ENCODE results near the gene BEX2.

DNA sequence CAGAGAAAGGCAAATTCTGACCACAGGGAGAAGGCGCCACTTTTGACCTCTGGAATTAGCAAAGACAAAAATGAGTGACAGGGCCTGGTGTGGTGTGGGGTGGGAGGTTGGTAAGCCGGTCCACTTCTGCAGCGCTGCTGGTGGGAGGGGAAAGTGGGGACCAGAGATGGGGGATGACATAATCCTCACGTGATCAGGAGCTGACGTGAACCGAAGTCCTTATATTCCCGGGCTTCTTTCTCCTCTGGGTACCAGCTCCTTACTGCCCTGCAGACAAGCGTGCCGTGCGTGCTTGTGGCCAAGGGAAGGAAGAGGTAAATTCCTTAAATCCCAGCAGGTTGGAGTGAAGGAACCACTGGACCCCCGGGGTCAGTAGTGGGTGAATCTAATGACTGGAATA lies 19.2 kb upstream of the BEX2 start, which contains the start of gene TCEAL7:
- TF ChIP-seq, protein P1, sequence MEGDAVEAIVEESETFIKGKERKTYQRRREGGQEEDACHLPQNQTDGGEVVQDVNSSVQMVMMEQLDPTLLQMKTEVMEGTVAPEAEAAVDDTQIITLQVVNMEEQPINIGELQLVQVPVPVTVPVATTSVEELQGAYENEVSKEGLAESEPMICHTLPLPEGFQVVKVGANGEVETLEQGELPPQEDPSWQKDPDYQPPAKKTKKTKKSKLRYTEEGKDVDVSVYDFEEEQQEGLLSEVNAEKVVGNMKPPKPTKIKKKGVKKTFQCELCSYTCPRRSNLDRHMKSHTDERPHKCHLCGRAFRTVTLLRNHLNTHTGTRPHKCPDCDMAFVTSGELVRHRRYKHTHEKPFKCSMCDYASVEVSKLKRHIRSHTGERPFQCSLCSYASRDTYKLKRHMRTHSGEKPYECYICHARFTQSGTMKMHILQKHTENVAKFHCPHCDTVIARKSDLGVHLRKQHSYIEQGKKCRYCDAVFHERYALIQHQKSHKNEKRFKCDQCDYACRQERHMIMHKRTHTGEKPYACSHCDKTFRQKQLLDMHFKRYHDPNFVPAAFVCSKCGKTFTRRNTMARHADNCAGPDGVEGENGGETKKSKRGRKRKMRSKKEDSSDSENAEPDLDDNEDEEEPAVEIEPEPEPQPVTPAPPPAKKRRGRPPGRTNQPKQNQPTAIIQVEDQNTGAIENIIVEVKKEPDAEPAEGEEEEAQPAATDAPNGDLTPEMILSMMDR (IDR thresholded peaks at IDR 0.05): no peak
- TF ChIP-seq POLR2A (IDR thresholded peaks at IDR 0.05): peak in 1 of 2 donors; percentile 30
- TF ChIP-seq POLR2AphosphoS5 (IDR thresholded peaks at IDR 0.05; ENCODE audit: insufficient read depth in 1 of 2, low read depth in 1 of 2): peak; percentile 47 to 48

All from vagina (tissue), 2 donors.